Activated CD8-positive, alpha-beta memory T cell treated with anti-CD3 and anti-CD28 coated beads for 1 hour (primary cell): Measurements from ENCODE around the gene PLSCR3.

Experiments used
- DNase-seq, 2 donors: peaks; one replicate each; pipeline ENCODE4 v3.0.0-alpha.2; 2020; ENCODE audit warnings: low read depth in 1 of 2; ENCODE audit errors: extremely low read depth in 1 of 2

The PLSCR3 gene

DNA sequence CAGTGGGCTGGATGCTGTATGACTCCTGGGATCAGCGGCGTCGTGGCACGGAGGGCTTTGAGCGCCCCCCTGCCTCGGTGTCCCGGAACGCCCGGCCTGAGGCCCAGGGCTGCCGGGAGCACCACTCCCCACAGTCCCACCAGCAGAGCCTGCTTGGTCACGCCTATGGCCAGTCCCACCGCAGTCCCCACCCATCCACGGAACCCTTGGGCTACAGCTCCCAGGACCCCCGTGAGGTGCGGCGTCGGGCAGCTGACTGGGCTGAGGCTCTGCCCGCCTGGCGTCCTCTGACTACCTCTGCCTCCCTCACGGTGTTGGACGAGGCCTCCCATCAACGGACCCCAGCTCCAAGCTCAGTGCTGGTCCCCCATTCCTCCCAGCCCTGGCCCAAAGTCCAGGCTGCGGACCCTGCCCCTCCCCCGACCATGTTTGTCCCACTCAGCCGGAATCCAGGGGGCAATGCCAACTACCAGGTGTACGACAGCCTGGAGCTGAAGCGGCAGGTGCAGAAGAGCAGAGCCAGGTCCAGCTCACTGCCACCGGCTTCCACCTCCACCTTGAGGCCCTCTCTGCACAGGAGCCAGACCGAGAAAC lies 32.7 kb upstream of the PLSCR3 start:
- no peak for DNase-seq

GRCh38 chr17:7426203-7426863 lies 32.0 kb upstream of the PLSCR3 start:
- no peak for DNase-seq

DNA sequence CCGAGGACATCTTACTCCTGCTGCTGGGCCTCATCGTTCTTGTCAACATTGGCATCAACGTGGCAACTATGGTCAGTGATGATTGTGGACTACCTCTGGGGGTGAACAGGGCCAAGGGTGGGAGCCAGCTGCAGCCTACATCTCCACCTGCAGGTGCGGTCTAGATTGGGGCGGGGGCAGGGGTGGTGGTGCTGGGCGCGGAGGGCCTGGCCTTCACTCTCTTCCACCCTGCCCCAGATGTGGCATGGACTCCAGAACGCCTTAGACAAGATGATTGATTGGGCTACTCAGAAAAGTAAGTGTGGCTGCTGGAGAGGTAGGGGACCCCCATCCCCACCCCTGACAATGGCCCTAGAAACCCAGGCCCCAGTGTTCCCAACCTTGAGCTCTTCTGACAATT lies 31.4 kb upstream of the PLSCR3 start:
- DNase-seq: no peak

DNA sequence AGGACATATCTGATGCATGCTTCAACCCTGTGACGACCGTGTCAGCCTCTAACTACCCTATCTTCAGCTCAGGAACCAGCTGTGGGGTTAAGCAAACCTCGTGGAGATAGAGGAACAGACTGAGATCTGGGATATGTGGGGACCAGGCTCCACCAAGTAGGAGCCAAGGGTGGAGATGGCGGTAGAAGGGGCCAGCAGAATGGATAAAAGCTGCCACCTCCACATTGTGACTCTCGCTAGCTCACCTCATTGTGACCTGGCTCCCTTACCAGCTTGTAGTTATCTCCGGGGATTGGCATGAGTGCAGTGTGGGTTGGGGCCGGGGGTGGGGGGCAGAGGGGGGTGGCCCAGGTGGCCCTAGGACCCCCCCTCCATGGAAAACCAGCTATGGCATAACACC lies 31.0 kb upstream of the PLSCR3 start, which contains the start of gene SPEM2:
TSS of gene SPEM2 (plus strand) at position 301 of the 400 bp plus-strand sequence. CDS start at position 374, 73 bp downstream.
- DNase-seq: no peak

GRCh38 chr17:7423679-7424078 lies 29.4 kb upstream of the PLSCR3 start:
- no peak for DNase-seq

DNA sequence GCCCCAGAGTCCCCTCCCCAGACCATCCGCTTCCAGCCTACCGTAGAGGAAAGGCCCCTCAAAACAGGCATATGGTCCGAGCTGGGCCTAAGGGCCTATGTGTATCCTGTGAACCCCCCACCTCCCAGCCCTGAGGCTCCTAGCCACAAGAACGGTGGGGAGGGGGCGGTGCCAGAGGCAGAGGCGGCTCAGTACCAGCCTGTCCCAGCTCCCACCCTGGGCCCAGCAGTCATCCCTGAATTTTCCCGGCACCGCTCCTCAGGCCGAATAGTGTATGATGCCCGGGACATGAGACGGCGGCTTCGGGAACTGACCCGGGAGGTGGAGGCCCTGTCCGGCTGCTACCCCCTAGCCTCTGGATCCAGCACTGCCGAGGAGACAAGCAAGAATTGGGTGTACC lies 26.9 kb upstream of the PLSCR3 start:
- DNase-seq: no peak

DNA sequence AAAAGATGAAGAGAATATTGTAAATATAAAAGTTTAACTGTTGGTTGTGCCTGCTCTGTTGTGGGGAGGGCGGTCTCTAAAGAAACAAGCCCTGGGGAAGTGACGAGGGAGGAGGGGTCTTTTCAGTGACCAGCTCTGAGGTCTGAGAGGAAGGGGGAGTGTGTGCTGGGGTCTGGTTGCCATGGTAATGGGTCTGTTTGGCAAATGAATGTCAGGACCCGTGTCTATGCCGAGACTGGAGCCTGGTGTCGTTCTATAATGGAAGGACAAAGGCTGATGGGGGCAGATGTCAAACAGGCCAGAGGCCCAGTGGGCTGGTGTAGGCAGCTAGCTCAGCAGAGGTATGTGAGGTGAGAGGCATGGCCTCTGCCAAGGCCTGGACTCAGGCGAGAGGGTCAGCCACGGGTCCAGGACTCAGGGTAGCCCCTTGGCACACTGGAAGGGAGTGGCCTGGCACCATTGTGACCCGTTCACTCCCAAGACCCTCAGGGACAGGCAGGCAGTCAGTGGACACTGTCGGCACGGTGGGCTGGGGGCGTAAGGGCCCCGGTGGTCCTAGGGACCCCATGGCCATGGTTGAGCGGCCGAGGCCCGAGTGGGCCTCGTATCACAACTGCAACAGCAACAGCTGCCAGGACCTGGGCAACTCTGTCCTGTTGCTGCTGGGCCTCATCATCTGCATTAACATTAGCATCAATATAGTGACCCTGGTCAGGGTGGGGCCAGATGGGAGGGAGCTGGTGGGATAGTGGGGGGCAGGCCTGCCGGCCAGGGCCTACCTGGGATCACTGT lies 25.7 kb upstream of the PLSCR3 start, which contains the start of gene SPEM1:
TSS of gene SPEM1 (plus strand) at position 506 of the 792 bp plus-strand sequence. CDS start at position 567, 61 bp downstream.
- DNase-seq: no peak

GRCh38 chr17:7418472-7419152 lies 24.3 kb upstream of the PLSCR3 start:
- DNase-seq: no peak

DNA sequence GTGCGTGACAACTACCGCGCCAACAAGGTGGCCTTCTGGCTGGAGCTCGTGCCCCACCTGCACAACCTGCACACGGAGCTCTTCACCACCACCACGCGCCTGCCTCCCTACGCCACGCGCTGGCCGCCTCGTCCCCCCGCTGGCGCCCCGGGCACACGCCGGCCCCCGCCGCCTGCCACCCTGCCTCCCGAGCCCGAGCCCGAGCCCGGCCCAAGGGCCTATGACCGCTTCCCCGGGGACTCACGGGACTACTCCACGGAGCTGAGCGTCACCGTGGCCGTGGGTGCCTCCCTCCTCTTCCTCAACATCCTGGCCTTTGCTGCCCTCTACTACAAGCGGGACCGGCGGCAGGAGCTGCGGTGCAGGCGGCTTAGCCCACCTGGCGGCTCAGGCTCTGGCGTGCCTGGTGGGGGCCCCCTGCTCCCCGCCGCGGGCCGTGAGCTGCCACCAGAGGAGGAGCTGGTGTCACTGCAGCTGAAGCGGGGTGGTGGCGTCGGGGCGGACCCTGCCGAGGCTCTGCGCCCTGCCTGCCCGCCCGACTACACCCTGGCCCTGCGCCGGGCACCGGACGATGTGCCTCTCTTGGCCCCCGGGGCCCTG lies 22.8 kb upstream of the PLSCR3 start:
- DNase-seq: no peak

- DNase-seq: no peak
Measured at GRCh38 chr17:7416323-7416722, 22.0 kb upstream of the PLSCR3 start.

- no peak for DNase-seq
Measured at GRCh38 chr17:7415784-7416183, 21.5 kb upstream of the PLSCR3 start.

- DNase-seq: no peak
Measured at GRCh38 chr17:7414837-7415236, 20.5 kb upstream of the PLSCR3 start.

GRCh38 chr17:7413346-7413985 lies 19.1 kb upstream of the PLSCR3 start:
- DNase-seq: no peak

GRCh38 chr17:7411427-7411750 lies 17.1 kb upstream of the PLSCR3 start:
- DNase-seq: no peak

DNA sequence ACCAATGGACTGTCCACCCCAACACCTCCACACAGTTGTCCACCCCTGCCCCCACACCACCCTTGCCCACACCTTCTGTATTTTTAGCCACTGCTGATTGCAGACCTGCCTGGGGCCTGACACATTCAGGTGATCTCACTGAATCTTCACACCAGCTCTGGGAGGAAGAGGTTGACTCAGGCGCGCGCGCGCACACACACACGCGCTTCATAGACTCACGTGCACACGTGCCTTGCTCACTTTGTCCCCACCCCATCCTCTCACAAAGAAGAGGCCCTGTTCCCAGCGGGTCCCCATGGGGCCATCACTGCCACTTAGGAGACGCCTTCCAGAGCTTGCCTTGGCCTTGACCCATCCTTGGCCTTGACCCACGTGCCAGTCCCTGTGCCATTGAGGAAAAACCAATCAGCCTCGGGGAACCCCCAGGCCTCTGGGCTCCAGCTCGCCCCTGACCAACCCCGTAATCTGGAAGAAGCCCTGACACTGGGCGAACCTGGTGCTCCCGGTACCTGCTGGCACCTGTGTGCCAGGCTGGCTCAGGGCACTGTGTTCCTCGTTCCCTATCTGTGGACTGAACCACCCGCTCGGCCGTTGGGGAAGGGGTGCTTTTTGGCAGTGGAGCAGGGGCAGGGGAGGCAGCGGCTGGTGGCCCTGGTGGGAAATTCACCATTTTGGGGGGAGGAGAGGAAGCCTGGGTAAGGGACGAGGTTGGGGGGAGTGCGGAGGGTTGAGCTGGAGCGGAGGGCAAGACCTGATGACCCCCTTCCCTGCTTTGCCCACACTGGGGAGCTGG lies 16.5 kb upstream of the PLSCR3 start:
- no peak for DNase-seq

- DNase-seq: no peak
Measured at GRCh38 chr17:7409716-7410115, 15.4 kb upstream of the PLSCR3 start.

DNA sequence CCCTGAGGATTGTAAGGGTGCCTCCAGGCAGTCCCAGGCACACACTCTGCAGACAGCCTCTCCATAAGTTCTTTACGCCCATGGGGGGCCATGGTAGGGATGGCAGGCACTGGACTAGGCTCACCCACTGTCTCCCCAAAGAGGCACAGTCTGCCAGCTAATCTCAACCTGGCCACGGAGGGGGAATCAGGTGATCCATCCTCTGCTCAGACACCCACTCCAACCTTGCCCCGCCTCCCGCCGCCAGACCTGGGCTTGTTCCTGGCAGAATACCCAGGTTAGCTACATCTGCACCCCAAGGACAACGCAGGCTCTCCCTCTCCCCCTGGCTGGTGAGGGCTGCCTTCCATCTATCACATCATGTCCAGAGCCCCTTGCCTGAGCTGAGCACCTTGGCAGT lies 14.5 kb upstream of the PLSCR3 start:
- no peak for DNase-seq

GRCh38 chr17:7408252-7408727 lies 14.0 kb upstream of the PLSCR3 start:
- no peak for DNase-seq

DNA sequence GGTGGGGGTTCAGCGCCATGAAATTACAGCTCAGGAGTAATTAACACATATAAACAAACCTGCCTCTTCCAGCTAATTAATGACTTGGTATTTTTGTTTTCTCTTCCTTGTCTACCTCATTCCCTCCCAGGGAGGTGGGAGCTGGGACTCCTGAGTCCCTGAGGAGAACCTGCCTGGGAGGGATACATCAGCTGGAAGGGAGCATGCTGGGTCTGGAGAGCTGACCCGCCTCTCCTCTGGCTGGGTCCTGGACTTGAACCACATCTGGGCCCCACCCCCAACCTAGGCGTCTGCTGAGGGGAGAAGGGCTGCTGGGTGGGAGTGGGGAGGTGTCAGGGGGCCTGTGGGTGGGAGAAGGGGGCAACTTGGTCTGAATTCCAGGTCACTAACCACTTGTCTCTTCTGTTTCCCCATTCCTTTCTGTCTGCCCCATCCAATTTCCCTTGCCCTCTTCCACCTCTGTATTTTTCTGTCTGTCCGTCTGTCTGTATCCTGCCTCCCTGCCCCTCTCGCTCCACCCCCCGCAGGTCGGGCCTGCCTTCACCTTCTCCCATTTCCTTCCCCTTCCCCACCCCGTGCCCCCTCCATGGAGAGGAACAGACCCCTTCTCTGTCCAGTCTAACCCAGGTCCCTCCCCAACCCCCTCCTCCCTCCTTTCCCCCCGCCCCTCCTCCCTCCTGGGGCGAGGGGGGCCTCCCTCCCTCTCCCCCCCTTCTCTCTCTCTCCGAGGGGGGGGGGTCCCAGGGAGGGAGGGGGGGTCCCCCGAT lies 13.3 kb upstream of the PLSCR3 start, which contains the start of gene NLGN2:
TSS of gene NLGN2 (plus strand) at position 361 of the 767 bp plus-strand sequence. CDS start 411 bp downstream, outside the sequence.
- no peak for DNase-seq
